Fibroblast of the aortic adventitia (primary cell): ENCODE measurements around the gene SLC4A3. TPM values are rescaled to one million over a fixed set of nuclear protein-coding genes. Genes with fewer than 3 reads are reported as not detected.

Experiments used
- DNase-seq: peaks from one replicate; pipeline ENCODE4 v3.0.0-alpha.2; 2010; ENCODE audit warnings: low read depth
- H3K4me3 ChIP-seq: 2 replicates; pipeline ENCODE4 v1.5.1; 2011; ENCODE audit warnings: low read depth, mild to moderate bottlenecking, control low read depth, low read length, moderate library complexity
- CTCF ChIP-seq: IDR thresholded peaks from 2 replicates; pipeline ENCODE4 v1.5.1; 2011; ENCODE audit warnings: mild to moderate bottlenecking, low read length, control low read depth, inconsistent platforms; ENCODE audit not compliant: insufficient read depth
- total RNA-seq: library from RNA; depleted of rRNA; stranded (reverse); fragments of >200 nt; gene quantifications from 2 replicates; pipeline ENCODE4 v1.2.3, GENCODE V29; 2012; ENCODE audit warnings: low replicate concordance

Gene SLC4A3
- total RNA-seq, 1 donor, result 2.5 TPM

DNA sequence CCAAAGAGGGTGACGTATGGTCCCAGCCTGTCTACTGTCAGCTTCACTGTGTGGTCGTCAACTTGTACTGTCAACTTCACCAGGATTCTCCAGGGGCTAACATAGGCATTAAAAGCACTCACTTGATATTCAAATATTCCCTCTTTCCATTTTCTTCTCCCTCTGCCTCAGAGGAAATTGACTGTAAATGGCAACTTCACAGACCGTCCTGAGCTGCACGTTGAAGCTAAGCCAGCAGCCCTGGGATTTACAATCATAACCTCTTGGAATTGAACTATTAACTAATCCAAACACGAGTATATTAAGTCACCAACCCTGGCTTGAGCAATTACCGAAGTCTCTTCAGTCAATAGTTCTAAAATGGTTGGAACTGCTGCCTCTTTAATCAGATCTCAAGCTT is 38.5 kb downstream of the SLC4A3 start:
- no peak for TF ChIP-seq CTCF
- no peak for DNase-seq
- no peak overlapping the region for H3K4me3 ChIP-seq

- DNase-seq, result no peak
- no peak overlapping the region for H3K4me3 ChIP-seq
- TF ChIP-seq CTCF, result no peak
These were observed 40.9 kb downstream of the SLC4A3 start for GRCh38 chr2:219668316-219668715.

GRCh38 chr2:219670386-219670785 is 43.0 kb downstream of the SLC4A3 start:
- TF ChIP-seq CTCF, result no peak
- H3K4me3 ChIP-seq, result no peak overlapping the region
- DNase-seq, result no peak

- DNase-seq, result no peak
- no peak for TF ChIP-seq CTCF
- no peak overlapping the region for H3K4me3 ChIP-seq
These were observed 43.8 kb downstream of the SLC4A3 start for GRCh38 chr2:219671279-219671678.

DNA sequence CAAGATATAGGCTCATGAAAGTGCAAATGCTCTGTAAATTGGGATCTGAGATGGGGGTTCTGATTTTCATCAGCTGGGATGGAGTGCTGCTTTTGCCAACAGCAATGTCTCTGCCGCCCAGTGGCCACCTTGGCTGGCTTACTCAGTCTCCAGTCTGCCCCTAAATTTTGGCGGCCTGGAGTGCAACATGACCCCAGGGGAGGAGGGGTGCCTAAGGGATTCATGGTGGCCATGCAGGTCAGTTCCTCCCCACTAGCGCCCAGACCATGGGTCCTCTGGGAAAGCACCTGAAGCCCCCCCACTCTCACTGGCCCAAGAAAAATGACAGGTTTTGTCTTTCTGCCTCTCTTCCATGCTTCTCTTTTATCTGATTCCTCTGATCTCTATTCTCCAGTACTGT is 45.0 kb downstream of the SLC4A3 start:
- no peak for DNase-seq
- no peak for TF ChIP-seq CTCF
- no peak overlapping the region for H3K4me3 ChIP-seq

DNA sequence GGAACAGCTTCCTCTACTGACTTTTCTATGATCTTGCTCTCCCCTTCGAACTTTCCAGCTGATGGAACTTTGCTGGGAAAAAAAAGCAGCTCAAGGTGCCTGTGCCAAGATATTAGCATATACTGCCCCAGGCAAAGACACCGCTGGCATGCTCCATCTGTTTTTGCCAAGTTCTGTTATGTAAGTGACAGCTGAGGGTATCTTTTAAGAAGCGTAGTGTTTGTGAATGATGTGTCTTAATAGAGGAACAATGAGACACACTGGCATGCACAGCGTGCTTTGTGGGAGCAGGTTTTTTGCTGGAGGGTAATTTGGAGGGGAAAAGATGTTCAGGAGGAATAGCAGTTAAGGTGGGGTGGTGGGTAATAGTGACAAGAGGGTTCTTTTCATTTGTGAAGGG is 47.8 kb downstream of the SLC4A3 start:
- no peak overlapping the region for H3K4me3 ChIP-seq
- no peak for DNase-seq
- TF ChIP-seq CTCF, result no peak

GRCh38 chr2:219676586-219676985 is 49.2 kb downstream of the SLC4A3 start:
- DNase-seq, result no peak
- TF ChIP-seq CTCF, result no peak
- H3K4me3 ChIP-seq, result no peak overlapping the region
